Measurements from ENCODE around the gene OR2B6.

The OR2B6 gene

GRCh38 chr6:27966044-27966443 is 9.0 kb downstream of the OR2B6 start:
- Histone ChIP-seq H3K79me2 (ENCODE audit: insufficient read depth, low read length) (no peaks in the 10 kb centered on the region), H3K9me2 (replicated peaks; ENCODE audit: insufficient read depth, low read length) (no peaks in the 10 kb centered on the region), H3K27me3 (ENCODE audit: low read length) (no peaks in the 10 kb centered on the region), H4K20me1 (ENCODE audit: low read depth, low read length) (no peaks in the 10 kb centered on the region), H3K4me3 (ENCODE audit: insufficient read depth, low read length, poor library complexity, severe bottlenecking) (no peak overlapping the region), H2AFZ (ENCODE audit: low read depth, low read length, severe bottlenecking) (no peak overlapping the region), H3K9me3 (ENCODE audit: insufficient read depth, low read length) (no peaks in the 10 kb centered on the region; the same call in 1 of the 2 replicates), H3F3A (ENCODE audit: insufficient read depth) (no peaks in the 10 kb centered on the region), H3K9ac (ENCODE audit: low read length) (no peak overlapping the region), H3K4me2 (ENCODE audit: low read depth, low read length, poor library complexity, severe bottlenecking) (no peak overlapping the region), H3K36me3 (ENCODE audit: low read length) (0 out of 2 replicates have a peak, but pooled peaks cover 3% of the 10 kb centered on the region), H3K27ac (ENCODE audit: low read depth, low read length) (no peak overlapping the region)
- TF ChIP-seq CTCF (IDR thresholded peaks at IDR 0.05; ENCODE audit: insufficient read depth, low read length, poor library complexity, severe bottlenecking) (no peak), EZH2phosphoT487 (conservative IDR thresholded peaks at IDR 0.05; ENCODE audit: low read length) (no peak)

GRCh38 chr6:27966816-27967426 is 9.9 kb downstream of the OR2B6 start:
- Histone ChIP-seq H2AFZ (ENCODE audit: low read depth, low read length, severe bottlenecking) (no peak overlapping the region), H3K27ac (ENCODE audit: low read depth, low read length) (no peak overlapping the region), H3K9ac (ENCODE audit: low read length) (no peak overlapping the region)

GRCh38 chr6:27970444-27970843 is 13.4 kb downstream of the OR2B6 start:
- H3K9ac ChIP-seq (ENCODE audit: low read length) = no peak overlapping the region
- H3F3A ChIP-seq (ENCODE audit: insufficient read depth) = no peaks in the 10 kb centered on the region
- no peaks in the 10 kb centered on the region for H3K27me3 ChIP-seq (ENCODE audit: low read length)
- H3K9me2 ChIP-seq (replicated peaks; ENCODE audit: insufficient read depth, low read length) = no peaks in the 10 kb centered on the region
- H3K36me3 ChIP-seq (ENCODE audit: low read length) = 0 out of 2 replicates have a peak, but pooled peaks cover 3% of the 10 kb centered on the region
- no peaks in the 10 kb centered on the region; the same call in 1 of the 2 replicates for H3K9me3 ChIP-seq (ENCODE audit: insufficient read depth, low read length)
- no peak overlapping the region for H3K4me2 ChIP-seq (ENCODE audit: low read depth, low read length, poor library complexity, severe bottlenecking)
- H3K4me3 ChIP-seq (ENCODE audit: insufficient read depth, low read length, poor library complexity, severe bottlenecking) = no peak overlapping the region
- no peak overlapping the region for H3K27ac ChIP-seq (ENCODE audit: low read depth, low read length)
- H3K79me2 ChIP-seq (ENCODE audit: insufficient read depth, low read length) = no peaks in the 10 kb centered on the region
- H2AFZ ChIP-seq (ENCODE audit: low read depth, low read length, severe bottlenecking) = no peak overlapping the region
- no peaks in the 10 kb centered on the region for H4K20me1 ChIP-seq (ENCODE audit: low read depth, low read length)
- TF ChIP-seq EZH2phosphoT487 (conservative IDR thresholded peaks at IDR 0.05; ENCODE audit: low read length) (no peak), CTCF (IDR thresholded peaks at IDR 0.05; ENCODE audit: insufficient read depth, low read length, poor library complexity, severe bottlenecking) (no peak)

More at GRCh38 chr6:27966816-27967426, 9.9 kb downstream of the OR2B6 start:
- no peaks in the 10 kb centered on the region for H3K79me2 ChIP-seq (ENCODE audit: insufficient read depth, low read length)
- no peak overlapping the region for H3K4me2 ChIP-seq (ENCODE audit: low read depth, low read length, poor library complexity, severe bottlenecking)
- no peaks in the 10 kb centered on the region for H3K9me2 ChIP-seq (replicated peaks; ENCODE audit: insufficient read depth, low read length)
- H3K36me3 ChIP-seq (ENCODE audit: low read length) = 0 out of 2 replicates have a peak, but pooled peaks cover 3% of the 10 kb centered on the region
- H3F3A ChIP-seq (ENCODE audit: insufficient read depth) = no peaks in the 10 kb centered on the region
- H3K4me3 ChIP-seq (ENCODE audit: insufficient read depth, low read length, poor library complexity, severe bottlenecking) = no peak overlapping the region
- TF ChIP-seq EZH2phosphoT487 (conservative IDR thresholded peaks at IDR 0.05; ENCODE audit: low read length) = no peak
- TF ChIP-seq CTCF (IDR thresholded peaks at IDR 0.05; ENCODE audit: insufficient read depth, low read length, poor library complexity, severe bottlenecking) = no peak
- no peaks in the 10 kb centered on the region for H4K20me1 ChIP-seq (ENCODE audit: low read depth, low read length)
- H3K27me3 ChIP-seq (ENCODE audit: low read length) = no peaks in the 10 kb centered on the region
- H3K9me3 ChIP-seq (ENCODE audit: insufficient read depth, low read length) = no peaks in the 10 kb centered on the region; the same call in 1 of the 2 replicates

Measured in SU-DHL-6 (cell line).